Activated T-cell treated with anti-CD3 and anti-CD28 coated beads, Interleukin-2, amount 50 U/mL, for 4 hours (primary cell): ENCODE data around the gene PRKCE. TPM values are rescaled to one million over a fixed set of nuclear protein-coding genes. Genes with fewer than 3 reads are reported as not detected.

ENCODE experiments used
- ATAC-seq, 2 donors: fragments of 200-7000 bp; cut with Tn5 transposase; one replicate each; pipeline ENCODE4 v1.10.0; 2021
- DNase-seq: peaks from one replicate; pipeline ENCODE4 v3.0.0-alpha.2; 2020
- H3K27me3 Mint-ChIP-seq: one replicate; pipeline ENCODE4 v1.8.0; 2021; ENCODE audit warnings: low read depth, mixed read lengths
- H3K36me3 Mint-ChIP-seq: one replicate; pipeline ENCODE4 v1.8.0; 2022; ENCODE audit warnings: mixed read lengths; ENCODE audit not compliant: insufficient read depth
- H3K4me1 Mint-ChIP-seq: one replicate; pipeline ENCODE4 v1.8.0; 2021; ENCODE audit warnings: low read depth, mixed read lengths
- H3K4me3 Mint-ChIP-seq: one replicate; pipeline ENCODE4 v1.8.0; 2021; ENCODE audit warnings: mild to moderate bottlenecking, moderate library complexity, mixed read lengths
- H3K9me3 Mint-ChIP-seq: one replicate; pipeline ENCODE4 v1.8.0; 2021; ENCODE audit warnings: mixed read lengths
- total RNA-seq, 3 donors: library from RNA; stranded (reverse); gene quantifications; one replicate each; pipeline ENCODE4 v1.2.1, GENCODE V29; 2021

PRKCE gene
- total RNA-seq, 3 donors from 2014 or later: 9.1 to 9.5 (median 9.2) TPM

DNA sequence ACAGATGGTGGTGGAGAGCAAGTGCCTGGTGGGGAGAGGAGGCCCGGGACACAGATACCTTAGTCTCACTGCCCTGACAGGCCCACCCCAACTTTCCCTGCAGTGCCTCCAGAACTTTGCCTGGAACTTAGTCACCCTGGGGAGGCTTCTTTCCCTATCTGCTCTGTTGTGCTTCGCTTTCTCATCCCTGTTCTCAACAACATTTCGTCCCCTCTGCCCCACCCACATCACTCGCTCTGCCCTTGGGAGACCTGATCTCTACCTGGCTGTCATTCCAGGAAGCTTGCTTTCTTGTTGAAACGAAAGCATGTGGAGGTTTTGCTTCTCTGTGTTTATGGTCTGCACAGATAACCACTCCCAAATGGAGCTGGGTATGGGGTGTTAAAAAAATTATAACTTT, 93.8 kb downstream of the PRKCE start:
- no peaks in the 10 kb centered on the region for H3K27me3 Mint-ChIP-seq
- no peak for ATAC-seq
- peaks cover 14% of the 10 kb centered on the region for H3K9me3 Mint-ChIP-seq

DNA sequence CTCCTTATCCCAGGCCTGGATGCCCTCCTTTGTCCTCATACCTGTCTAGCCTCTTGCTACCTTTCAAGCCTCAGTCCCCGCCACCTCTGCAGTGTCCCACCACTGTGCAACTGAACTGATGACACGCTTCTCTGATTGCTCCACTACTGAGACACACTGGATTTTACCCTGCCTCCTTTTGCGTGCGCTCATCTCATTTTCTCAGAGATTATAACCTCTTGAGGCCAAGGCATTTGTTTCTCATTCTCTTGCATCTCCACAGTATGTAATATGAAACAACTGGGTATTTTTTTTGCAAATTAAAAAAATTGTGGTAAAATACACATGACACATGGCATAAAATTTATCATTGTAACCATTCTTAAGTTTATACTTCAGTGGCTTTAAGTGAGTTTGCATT, 95.4 kb downstream of the PRKCE start:
- Mint-ChIP-seq H3K27me3 (no peaks in the 10 kb centered on the region), H3K9me3 (peaks cover 14% of the 10 kb centered on the region), H3K4me3 (no peak overlapping the region), H3K4me1 (peaks cover 9% of the 10 kb centered on the region), H3K36me3 (peaks cover 17% of the 10 kb centered on the region)
- DNase-seq: no peak
- ATAC-seq: no peak

More for the DNA sequence above, 93.8 kb downstream of the PRKCE start:
- Mint-ChIP-seq H3K36me3 (peaks cover 13% of the 10 kb centered on the region), H3K4me3 (no peak overlapping the region), H3K4me1 (peaks cover 3% of the 10 kb centered on the region)
- no peak for DNase-seq

GRCh38 chr2:45747363-45747762, 95.9 kb downstream of the PRKCE start:
- ATAC-seq (no peak), DNase-seq (no peak)

GRCh38 chr2:45748239-45748638, 96.8 kb downstream of the PRKCE start:
- no peak for ATAC-seq
- no peaks in the 10 kb centered on the region for H3K27me3 Mint-ChIP-seq
- no peak overlapping the region for H3K4me3 Mint-ChIP-seq
- DNase-seq: no peak
- H3K36me3 Mint-ChIP-seq: peaks cover 15% of the 10 kb centered on the region
- peaks cover 14% of the 10 kb centered on the region for H3K9me3 Mint-ChIP-seq
- H3K4me1 Mint-ChIP-seq: peaks cover 9% of the 10 kb centered on the region

More at GRCh38 chr2:45747363-45747762, 95.9 kb downstream of the PRKCE start:
- peaks cover 15% of the 10 kb centered on the region for H3K36me3 Mint-ChIP-seq
- H3K27me3 Mint-ChIP-seq: no peaks in the 10 kb centered on the region
- H3K4me3 Mint-ChIP-seq: no peak overlapping the region
- H3K9me3 Mint-ChIP-seq: peaks cover 14% of the 10 kb centered on the region
- peaks cover 9% of the 10 kb centered on the region for H3K4me1 Mint-ChIP-seq

- Mint-ChIP-seq H3K27me3 (no peaks in the 10 kb centered on the region), H3K4me3 (no peak overlapping the region), H3K36me3 (peaks cover 15% of the 10 kb centered on the region), H3K9me3 (peaks cover 14% of the 10 kb centered on the region), H3K4me1 (peaks cover 9% of the 10 kb centered on the region)
- no peak for DNase-seq
- no peak for ATAC-seq
Measured at GRCh38 chr2:45750001-45750400, 98.5 kb downstream of the PRKCE start.

- peaks cover 15% of the 10 kb centered on the region for H3K36me3 Mint-ChIP-seq
- H3K27me3 Mint-ChIP-seq: no peaks in the 10 kb centered on the region
- peaks cover 14% of the 10 kb centered on the region for H3K9me3 Mint-ChIP-seq
- ATAC-seq (peak; percentile 37 to 72), DNase-seq (no peak)
- H3K4me1 Mint-ChIP-seq: peaks cover 9% of the 10 kb centered on the region
- H3K4me3 Mint-ChIP-seq: no peak overlapping the region
Measured at GRCh38 chr2:45750484-45750883, 99.0 kb downstream of the PRKCE start.

- no peaks in the 10 kb centered on the region for H3K9me3 Mint-ChIP-seq
- H3K4me3 Mint-ChIP-seq: no peak overlapping the region
- peaks cover 4% of the 10 kb centered on the region for H3K36me3 Mint-ChIP-seq
- peaks cover 9% of the 10 kb centered on the region for H3K4me1 Mint-ChIP-seq
- no peak for DNase-seq
- ATAC-seq: no peak
- no peaks in the 10 kb centered on the region for H3K27me3 Mint-ChIP-seq
Measured at GRCh38 chr2:45753381-45753780, 101.9 kb downstream of the PRKCE start.

DNA sequence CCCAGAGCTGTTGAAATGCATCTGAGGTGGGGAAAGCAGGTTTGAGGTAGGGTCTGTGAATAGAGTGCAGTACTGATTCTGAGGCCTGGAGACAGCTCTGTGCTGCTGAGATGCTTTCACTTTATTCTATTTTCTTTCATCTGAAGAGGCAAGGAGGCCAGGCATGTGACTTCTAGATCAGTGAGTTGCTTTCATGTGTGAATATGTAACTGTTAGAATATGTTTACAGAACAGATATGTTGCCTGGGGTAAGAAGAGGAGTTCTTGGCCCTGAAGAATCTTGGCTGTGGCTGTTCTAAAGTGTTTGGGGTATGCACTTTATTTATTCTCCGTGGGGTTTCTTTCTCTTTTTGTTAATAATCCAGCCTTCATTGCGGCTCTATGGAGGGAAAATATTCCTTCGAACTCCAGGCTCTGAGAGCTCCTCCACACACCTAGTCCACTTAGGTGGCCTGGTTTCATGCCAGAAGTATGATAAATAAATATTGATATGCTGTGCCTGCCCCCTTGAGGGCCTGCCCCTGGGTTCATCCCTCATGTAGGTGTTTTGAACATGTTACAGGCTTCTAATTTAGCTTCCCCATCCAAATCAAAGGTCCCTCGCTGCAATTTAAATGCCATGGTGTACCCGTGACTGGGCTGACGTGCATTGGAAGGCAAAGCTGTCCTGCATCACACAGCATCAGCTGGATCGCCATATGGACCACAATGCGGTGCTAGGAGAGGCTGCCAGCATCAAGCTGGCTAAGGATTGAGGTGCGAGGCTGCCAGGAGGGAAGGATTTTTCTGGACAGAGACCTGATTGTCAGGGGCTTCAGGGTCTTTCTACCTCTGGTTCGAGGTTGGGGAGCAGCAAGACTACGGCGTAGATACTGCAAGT, 102.9 kb downstream of the PRKCE start:
- Mint-ChIP-seq H3K27me3 (no peaks in the 10 kb centered on the region), H3K4me1 (peaks cover 9% of the 10 kb centered on the region), H3K4me3 (no peak overlapping the region), H3K36me3 (peaks cover 4% of the 10 kb centered on the region), H3K9me3 (no peaks in the 10 kb centered on the region)
- no peak for ATAC-seq
- DNase-seq: no peak

DNA sequence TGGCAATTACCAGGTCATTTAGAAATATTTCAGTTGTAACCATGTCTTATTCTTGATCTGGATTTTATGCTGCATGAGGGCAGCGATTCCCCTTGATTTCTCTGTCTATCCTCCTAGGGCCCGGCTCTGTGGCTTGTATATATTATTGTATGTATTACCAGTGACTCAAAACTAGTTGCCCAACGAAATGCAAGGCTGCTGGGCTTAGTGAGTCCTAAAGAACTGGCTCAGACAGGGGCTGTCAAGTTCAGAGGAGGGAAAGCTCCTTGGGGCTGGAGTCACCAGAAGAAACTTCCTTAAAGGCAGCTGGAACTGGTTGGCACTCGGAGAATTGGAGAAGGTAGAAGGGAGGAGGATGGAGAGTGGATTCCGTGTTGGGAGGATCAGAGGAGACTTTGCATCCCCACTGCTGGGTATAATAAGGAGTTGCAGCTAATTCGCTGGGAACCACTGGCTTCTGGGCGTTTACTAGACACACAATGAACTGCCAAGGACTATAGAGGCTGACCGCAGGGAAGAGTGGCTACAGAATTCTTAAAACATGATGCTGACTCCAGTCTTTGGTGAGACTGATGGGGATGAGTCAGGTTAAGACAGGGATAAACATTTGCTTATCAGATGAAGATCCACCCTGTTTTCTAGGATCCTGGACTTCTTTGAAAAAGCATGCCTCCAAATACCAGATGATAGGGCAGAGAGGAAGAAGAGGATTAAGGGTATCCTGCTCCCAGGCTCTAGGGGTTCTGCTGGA, 104.3 kb downstream of the PRKCE start:
- Mint-ChIP-seq H3K9me3 (no peaks in the 10 kb centered on the region), H3K4me1 (peaks cover 3% of the 10 kb centered on the region), H3K4me3 (no peak overlapping the region), H3K27me3 (no peaks in the 10 kb centered on the region), H3K36me3 (peaks cover 3% of the 10 kb centered on the region)
- ATAC-seq (no peak), DNase-seq (no peak)

- H3K4me1 Mint-ChIP-seq: no peaks in the 10 kb centered on the region
- DNase-seq (no peak), ATAC-seq (no peak)
- no peaks in the 10 kb centered on the region for H3K36me3 Mint-ChIP-seq
- H3K27me3 Mint-ChIP-seq: no peaks in the 10 kb centered on the region
- no peak overlapping the region for H3K4me3 Mint-ChIP-seq
- no peaks in the 10 kb centered on the region for H3K9me3 Mint-ChIP-seq
Measured at GRCh38 chr2:45758018-45758417, 106.5 kb downstream of the PRKCE start.

- Mint-ChIP-seq H3K4me3 (no peak overlapping the region), H3K4me1 (no peaks in the 10 kb centered on the region), H3K9me3 (no peaks in the 10 kb centered on the region), H3K27me3 (no peaks in the 10 kb centered on the region), H3K36me3 (no peaks in the 10 kb centered on the region)
- no peak for ATAC-seq
- DNase-seq: no peak
Measured at GRCh38 chr2:45759310-45759851, 107.9 kb downstream of the PRKCE start.

GRCh38 chr2:45761635-45762034, 110.2 kb downstream of the PRKCE start:
- Mint-ChIP-seq H3K9me3 (no peaks in the 10 kb centered on the region), H3K4me3 (no peak overlapping the region), H3K27me3 (no peaks in the 10 kb centered on the region), H3K36me3 (peaks cover 2% of the 10 kb centered on the region), H3K4me1 (no peaks in the 10 kb centered on the region)
- DNase-seq (no peak), ATAC-seq (no peak)

DNA sequence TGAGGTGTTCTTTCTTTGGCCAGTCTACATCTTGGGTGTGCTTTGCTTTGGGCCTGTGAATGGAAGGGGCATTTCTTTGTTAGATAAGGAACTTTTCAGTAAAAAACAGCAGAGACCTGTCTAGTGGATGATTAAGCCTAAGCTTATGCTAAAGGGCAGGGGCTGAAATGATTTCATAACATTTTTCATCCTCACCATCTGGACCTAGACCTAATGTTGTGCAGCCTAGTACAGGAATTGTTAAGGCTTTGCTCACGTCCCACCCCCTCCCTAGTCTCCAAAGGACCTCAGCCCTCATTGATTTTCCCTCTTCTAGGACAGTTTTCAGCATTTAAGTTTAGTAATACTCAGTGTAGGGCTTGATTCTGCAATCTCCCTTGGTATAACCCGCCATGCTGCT, 111.8 kb downstream of the PRKCE start:
- H3K4me3 Mint-ChIP-seq: no peak overlapping the region
- DNase-seq: no peak
- H3K36me3 Mint-ChIP-seq: peaks cover 2% of the 10 kb centered on the region
- H3K4me1 Mint-ChIP-seq: no peaks in the 10 kb centered on the region
- H3K9me3 Mint-ChIP-seq: no peaks in the 10 kb centered on the region
- ATAC-seq: no peak
- H3K27me3 Mint-ChIP-seq: no peaks in the 10 kb centered on the region

GRCh38 chr2:45763797-45764196, 112.3 kb downstream of the PRKCE start:
- Mint-ChIP-seq H3K4me1 (no peaks in the 10 kb centered on the region), H3K9me3 (no peaks in the 10 kb centered on the region), H3K27me3 (no peaks in the 10 kb centered on the region), H3K36me3 (peaks cover 2% of the 10 kb centered on the region), H3K4me3 (no peak overlapping the region)
- ATAC-seq: no peak
- DNase-seq: no peak
